Ishikawa (cell line): Measurements from ENCODE around the gene RAD51B.

ENCODE experiments used
- EGR1 ChIP-seq: IDR thresholded peaks from 2 replicates; pipeline ENCODE4 v1.6.1; 2012
- EP300 ChIP-seq: IDR thresholded peaks from 2 replicates; pipeline ENCODE4 v1.6.1; 2012; ENCODE audit warnings: borderline replicate concordance
- RAD21 ChIP-seq: IDR thresholded peaks from 2 replicates; pipeline ENCODE4 v1.6.1; 2012; ENCODE audit warnings: low read depth
- REST ChIP-seq: IDR thresholded peaks from 2 replicates; pipeline ENCODE4 v1.6.1; 2012; ENCODE audit warnings: low read depth, mild to moderate bottlenecking
- TAF1 ChIP-seq: IDR thresholded peaks from 2 replicates; pipeline ENCODE4 v1.6.1; 2012; ENCODE audit warnings: low read depth, mild to moderate bottlenecking
- TEAD4 ChIP-seq: IDR thresholded peaks from 2 replicates; pipeline ENCODE4 v1.6.1; 2012
- TF ChIP-seq, protein P1 (sequence below): IDR thresholded peaks from 2 replicates; pipeline ENCODE4 v1.6.1; 2012

- TF ChIP-seq, protein P1, sequence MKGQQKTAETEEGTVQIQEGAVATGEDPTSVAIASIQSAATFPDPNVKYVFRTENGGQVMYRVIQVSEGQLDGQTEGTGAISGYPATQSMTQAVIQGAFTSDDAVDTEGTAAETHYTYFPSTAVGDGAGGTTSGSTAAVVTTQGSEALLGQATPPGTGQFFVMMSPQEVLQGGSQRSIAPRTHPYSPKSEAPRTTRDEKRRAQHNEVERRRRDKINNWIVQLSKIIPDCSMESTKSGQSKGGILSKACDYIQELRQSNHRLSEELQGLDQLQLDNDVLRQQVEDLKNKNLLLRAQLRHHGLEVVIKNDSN, result no peak
- no peak for TF ChIP-seq TAF1
- TF ChIP-seq RAD21, result no peak
- TF ChIP-seq TEAD4, result no peak
- TF ChIP-seq REST, result no peak
- no peak for TF ChIP-seq EP300
- TF ChIP-seq EGR1, result no peak
These were observed 449.8 kb downstream of the RAD51B start for GRCh38 chr14:68269136-68269927.
